ENCODE measurements around the gene CD84.
A peak's percentile ranks its signal among the peaks of the same experiment; 100 is the strongest.
"Not testable (repeated sequence)": the region's sequence is repeated elsewhere in the genome, so short reads cannot be mapped to it uniquely, and the experiment has no call there.

The CD84 gene

GRCh38 chr1:160539990-160540858, 39.1 kb downstream of the CD84 start:
- peak; percentile 13 for DNase-seq

DNA sequence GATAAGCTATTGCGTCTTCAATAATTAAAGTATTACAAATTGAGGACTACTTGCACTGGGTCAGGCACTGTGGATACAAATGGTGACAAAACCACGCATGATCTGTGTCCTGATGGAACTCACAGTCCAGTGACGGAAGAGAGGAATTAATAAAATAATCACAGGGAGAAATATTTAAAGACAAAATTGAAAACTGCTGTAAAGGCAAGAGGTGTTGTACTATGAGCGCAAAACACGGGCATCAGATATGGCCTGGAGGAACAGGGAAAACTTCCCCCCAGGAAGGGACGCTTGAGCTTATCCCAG, 39.7 kb downstream of the CD84 start:
- no peak for DNase-seq

GRCh38 chr1:160538985-160539651, 40.2 kb downstream of the CD84 start:
- no peak for DNase-seq

DNA sequence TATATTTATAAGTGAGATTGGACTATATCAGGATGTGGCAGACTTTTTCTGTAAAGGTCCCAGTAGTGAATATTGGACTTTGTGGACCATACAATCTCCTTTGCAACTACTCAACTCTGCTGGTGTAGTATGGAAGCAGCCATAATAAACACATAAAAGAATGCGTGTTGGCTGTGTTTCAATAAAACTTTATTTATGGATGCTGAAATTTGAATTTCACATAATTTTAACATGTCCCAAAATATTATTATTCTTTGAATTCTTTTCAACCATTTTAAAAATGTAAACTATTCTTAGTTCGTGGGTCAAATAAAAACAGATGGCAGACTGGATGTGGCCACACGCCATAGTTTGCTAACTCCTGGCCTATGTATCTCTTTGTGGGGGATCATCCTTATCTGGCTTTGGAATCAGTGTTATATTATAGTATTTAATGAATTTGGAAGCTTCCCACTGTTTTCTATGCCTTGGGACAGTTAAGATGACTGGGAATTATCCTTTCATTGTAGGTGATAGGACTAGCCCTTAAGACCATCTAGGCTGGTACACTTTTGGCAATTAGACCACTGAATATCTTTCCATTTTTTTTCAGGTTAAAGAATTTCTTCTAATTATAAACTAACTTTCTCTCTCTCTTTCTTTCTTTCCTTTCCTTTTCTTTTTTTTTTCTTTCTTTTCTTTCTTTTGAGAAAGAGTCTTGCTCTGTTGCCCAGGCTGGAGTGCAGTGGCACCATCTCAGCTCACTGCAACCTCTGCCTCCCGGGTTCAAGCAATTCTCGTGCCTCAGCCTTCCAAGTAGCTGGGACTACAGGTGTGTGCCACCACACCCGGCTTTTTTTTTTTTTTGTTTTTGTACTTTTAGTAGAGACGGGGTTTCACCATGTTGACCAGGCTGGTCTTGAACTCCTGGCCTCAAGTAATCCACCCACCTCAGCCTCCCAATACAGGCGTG, 41.3 kb downstream of the CD84 start:
- DNase-seq = no peak

- no peak for DNase-seq
Measured at GRCh38 chr1:160534823-160535605, 44.3 kb downstream of the CD84 start.

GRCh38 chr1:160532557-160532813, 46.8 kb downstream of the CD84 start:
- not testable (repeated sequence) for DNase-seq

GRCh38 chr1:160531809-160532556, 47.3 kb downstream of the CD84 start:
- not testable (repeated sequence) for DNase-seq

DNA sequence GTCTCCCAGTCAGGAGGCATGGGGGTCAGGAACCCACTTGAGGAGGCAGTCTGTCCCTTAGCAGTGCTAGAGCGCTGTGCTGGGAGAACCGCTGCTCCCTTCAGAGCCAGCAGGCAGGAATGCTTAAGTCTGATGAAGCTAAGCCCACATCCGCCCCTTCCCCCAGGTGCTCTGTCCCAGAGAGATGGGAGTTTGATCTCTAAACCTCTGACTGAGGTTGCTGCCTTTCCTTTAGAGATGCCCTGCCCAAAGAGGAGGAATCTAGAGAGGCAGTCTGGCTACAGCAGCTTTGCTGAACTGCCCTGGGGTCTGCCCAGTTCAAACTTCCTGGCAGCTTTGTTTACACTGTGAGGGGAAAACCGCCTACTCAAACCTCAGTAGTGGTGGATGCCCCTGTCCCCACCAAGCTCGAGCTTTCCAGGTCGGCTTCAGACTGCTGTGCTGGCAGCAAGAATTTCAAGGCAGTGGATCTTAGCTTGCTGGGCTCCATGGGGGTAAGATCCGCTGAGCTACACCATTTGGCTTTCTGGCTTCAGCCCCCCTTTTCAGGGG, 49.8 kb downstream of the CD84 start:
- DNase-seq = not testable (repeated sequence)

GRCh38 chr1:160523789-160524188, 55.5 kb downstream of the CD84 start:
- not testable (repeated sequence) for DNase-seq

- peak; percentile 24 for DNase-seq
Measured at GRCh38 chr1:160522622-160523345, 56.5 kb downstream of the CD84 start, which contains the start of gene SLAMF6. Gene SLAMF6 (minus strand): TSS chr1:160523255. CDS start chr1:160523192, 63 bp downstream.

DNA sequence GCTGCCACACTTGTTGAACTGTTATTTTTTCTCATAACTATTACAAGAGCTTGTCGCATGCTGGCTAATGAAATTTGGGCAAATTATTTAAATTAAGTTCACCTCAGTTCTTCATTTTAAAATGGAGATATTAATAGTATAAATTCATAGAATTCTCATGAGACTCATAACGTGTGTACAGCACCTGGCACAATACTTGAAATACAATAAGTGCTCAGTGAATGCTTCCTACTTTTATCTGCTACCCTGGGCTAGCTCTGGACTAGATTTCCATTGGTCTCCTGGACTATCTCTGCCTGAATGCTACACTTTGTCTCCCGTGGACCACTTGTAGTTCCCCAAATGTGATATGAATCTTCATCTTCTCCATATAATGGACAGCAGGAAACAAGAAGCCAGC, 57.2 kb downstream of the CD84 start:
- no peak for DNase-seq

DNA sequence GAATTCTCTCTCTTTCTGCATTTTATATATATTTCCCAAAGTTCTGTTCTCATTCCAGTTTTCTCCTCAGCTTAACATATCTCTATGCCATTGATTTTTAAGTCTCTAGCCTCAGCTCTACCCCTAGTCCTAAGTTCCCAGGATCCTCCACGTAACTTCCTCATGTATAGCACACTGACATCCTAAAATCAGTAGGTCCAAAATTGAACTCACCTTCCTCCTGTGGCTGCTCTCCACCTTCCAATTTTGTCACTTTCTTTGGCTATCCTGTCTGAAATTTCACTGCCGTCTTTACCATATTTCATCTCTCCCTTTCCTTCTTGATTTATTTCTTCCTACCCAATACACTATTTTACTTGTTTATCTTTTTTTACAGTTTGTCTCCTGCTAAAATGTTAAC, 57.7 kb downstream of the CD84 start:
- DNase-seq = no peak

DNA sequence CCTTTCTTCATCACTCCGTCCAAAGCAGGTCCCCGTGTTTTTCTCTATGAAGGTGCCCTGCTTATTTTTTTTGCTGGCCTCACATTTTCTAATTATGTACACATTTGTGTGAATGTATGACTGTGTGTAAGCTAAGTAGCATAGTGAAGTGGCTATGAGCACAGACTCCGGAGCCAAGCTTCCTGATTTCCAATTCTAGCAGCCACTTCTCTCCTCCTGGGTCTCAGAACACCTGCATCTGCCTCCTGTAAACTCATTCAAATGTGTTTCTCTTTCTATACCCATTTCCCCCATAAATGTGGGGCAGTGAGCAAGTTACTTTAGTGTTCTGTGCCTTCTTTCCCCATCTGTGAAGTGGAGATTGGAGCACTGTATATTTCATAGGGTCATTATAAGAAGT, 58.3 kb downstream of the CD84 start:
- no peak for DNase-seq

DNA sequence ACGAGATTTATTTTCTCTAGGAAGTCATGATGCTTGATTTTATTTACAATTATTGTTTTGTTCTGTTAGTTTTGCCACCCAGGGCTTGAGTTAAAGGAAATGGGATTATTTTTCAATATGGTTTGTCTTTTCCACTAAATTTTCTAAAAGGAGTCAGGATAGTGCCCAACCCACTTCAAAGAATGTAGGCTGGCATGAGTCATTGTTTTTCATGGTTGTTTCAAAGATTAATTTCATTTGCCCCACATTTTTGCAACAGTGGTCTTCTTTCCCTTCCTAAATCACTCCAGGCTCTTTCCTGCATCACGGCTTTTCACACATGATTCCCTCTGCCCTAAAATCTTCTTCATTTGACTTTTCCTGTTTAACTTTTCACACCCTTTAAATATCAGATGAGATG, 58.7 kb downstream of the CD84 start:
- no peak for DNase-seq

DNA sequence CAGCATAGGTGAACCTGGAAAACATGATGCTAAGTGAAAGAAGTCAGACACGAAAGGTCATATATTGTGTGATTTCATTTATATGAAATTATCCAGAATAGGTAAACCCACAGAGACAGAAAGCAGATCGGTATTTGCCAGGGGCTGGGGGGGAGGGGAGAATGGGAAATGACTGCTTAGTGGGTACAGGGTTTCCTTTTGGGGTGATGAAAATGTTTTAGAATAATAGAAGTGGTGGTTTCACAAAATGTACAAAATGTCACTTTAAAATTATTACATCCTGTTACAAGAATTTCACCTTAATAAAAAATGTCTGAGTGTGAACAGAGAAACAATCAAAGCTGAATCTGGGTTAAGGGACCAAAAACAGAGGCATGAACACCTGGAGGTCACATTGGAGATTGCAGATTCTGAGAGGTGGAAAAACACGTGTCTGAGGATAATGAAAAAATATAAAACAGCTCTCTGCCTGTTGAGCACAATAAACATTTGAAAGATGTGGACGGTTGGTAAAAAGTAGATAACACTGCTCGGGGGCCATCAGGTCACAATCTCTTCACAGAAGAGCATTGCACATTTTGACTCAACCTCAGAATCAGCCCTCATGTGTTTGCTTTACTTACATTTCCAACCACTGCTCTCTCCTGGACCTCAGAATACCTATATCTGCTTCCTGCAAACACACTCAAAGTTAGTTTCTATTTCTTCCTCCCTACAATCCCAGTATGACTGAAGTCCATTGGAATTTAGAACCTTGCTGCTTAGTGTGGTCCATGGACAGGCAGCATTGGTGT, 59.5 kb downstream of the CD84 start:
- no peak for DNase-seq

DNA sequence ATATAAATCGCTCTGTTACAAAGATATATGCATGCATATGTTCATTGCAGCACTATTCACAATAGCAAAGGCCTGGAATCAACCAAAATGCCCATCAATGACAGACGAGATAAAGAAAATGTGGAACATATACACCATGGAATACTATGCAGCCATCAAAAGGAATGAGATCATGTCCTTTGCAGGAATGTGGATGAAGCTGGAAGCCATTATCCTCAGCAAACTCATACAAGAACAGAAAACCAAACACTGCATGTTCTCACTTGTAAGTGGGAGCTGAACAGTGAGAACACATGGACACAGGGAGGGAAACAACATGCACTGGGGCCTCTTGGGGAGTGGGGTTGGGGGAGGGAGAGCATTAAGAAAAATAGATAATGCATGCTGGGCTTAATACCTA, 61.8 kb downstream of the CD84 start:
- not testable (repeated sequence) for DNase-seq

DNA sequence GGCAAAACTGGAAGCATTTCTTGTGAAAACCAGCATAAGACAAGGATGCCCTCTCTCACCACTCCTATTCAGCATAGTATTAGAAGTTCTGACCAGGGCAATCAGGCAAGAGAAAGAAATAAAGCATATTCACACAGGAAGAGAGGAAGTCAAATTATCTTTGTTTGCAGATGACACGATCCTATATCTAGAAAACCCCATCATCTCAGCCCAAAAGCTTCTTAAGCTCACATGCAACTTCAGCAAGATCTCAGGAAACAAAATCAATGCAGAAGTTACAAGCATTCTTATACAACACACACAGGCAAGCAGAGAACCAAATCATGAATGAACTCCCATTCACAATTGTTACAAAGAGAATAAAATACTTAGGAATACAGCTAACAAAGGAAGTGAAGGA, 63.4 kb downstream of the CD84 start:
- not testable (repeated sequence) for DNase-seq

DNA sequence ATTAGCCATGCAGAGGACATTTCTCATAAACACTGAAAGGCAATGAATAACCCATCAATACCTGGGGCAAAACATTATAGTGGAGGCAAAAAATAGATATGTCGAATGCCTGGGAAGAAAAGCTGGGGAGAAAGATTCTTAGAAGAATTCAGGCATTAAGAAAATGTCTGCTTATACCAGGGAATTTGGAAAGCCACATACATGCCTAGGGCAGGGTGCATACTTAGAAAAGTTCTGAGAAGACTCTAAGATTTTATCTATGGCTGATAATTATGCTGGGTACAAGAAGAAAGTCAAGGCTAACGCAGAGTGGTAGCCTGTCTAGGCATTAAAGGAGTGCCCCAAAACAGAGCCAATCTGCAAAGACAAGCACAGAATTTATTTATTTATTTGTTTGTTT, 74.6 kb downstream of the CD84 start:
- no peak for DNase-seq

DNA sequence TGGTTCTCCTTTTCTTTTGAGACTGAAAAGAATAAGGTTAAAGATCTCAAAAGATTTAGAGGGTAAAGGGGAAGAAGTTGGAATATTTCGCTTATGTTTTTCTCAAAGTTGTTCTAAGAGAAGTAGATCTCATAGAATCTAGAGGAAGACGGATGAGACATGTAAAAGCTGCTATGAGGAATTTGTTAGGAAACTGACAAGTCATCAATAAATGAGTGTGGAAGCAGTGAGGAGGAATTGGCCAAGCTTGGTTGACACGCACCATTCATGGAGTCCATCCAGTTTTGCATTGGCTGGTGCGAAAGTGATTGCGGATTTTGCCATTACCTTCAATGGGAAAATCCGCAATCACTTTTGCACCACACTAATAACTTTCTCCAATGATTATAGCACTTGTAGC, 76.2 kb downstream of the CD84 start:
- no peak for DNase-seq

Measured in stimulated activated CD4-positive, alpha-beta T cell treated with anti-CD3 and anti-CD28 coated beads, Interleukin-4, amount 100 ng/mL, for 1 hour (primary cell).